ENCODE results near the gene ELN. TPM values are rescaled to one million over a fixed set of nuclear protein-coding genes. Genes with fewer than 3 reads are reported as not detected.

ELN gene
- total and polyA plus RNA-seq, 2 of the 8 experiments (the other 6 are each of a cell fraction or from before 2014, with no cell fraction given) = 5.1 to 5.6 TPM

DNA sequence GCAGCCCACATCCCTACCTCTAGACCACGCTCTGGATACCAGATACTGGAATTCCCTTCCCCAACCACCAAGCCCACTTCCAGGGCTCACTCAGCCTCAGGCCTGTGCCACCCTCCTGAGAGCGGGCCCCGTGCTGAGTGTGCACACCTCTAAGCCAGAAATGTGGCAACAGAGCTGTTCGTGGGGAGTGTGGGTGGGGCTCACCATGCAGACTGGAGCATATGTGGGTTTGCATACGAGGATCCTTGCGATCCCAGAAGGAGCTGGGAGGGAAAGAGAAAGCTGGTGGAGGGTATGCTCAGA is 42.6 kb downstream of the ELN start:
- CTCF ChIA-PET (ENCODE audit: partially characterized antibody) = interaction anchor here (0.7 to 3.7 kb wide), 16 partner anchors 8 to 569 kb away, joined by 3 to 30 read pairs (median 4); partner anchors contain the start of genes LAT2 and LIMK1
- no peak overlapping the region for H3K9ac ChIP-seq (replicated peaks in 1 of 4; ENCODE audit: extremely low read depth in 1 of 4, low read depth in 3 of 4, low read length in 3 of 4)

More for the DNA sequence above, 42.6 kb downstream of the ELN start:
- Histone ChIP-seq H3K79me2 (ENCODE audit: control insufficient read depth in 1 of 2, insufficient read depth in 2 of 2, low read length in 2 of 2) (no peaks in the 10 kb centered on the region), H2BK120ac (replicated peaks; ENCODE audit: low read depth, low read length) (no peak overlapping the region), H2AK5ac (ENCODE audit: low read depth, low read length) (no peak overlapping the region), H2BK12ac (ENCODE audit: low read depth, low read length) (no peak overlapping the region), H3K27ac (ENCODE audit: low read depth, low read length) (no peak overlapping the region), H2BK20ac (ENCODE audit: low read length) (no peak overlapping the region; the same call in 1 of the 2 replicates), H3K23ac (ENCODE audit: insufficient read length) (no peak overlapping the region), H3K9me3 (ENCODE audit: insufficient read depth in 2 of 2, low read depth in 1 of 2, low read length in 1 of 2) (no peaks in the 10 kb centered on the region), H4K91ac (replicated peaks; ENCODE audit: insufficient read length, low read length) (no peak overlapping the region), H4K8ac (ENCODE audit: extremely low read depth, insufficient read depth, low read length) (no peak overlapping the region), H3K56ac (replicated peaks; ENCODE audit: insufficient read length, low read depth, low read length) (no peak overlapping the region), H3K14ac (ENCODE audit: insufficient read length) (no peak overlapping the region), H2BK15ac (ENCODE audit: low read length) (no peak overlapping the region), H3K79me1 (ENCODE audit: low read depth, low read length) (no peaks in the 10 kb centered on the region), H3K4ac (replicated peaks; ENCODE audit: insufficient read length, low read depth, low read length) (no peak overlapping the region), H3K4me1 (replicated peaks in 1 of 4; ENCODE audit: control insufficient read depth in 3 of 4, insufficient read depth in 4 of 4, low read length in 3 of 4) (peaks cover 0 to 11% (median 3%) of the 10 kb centered on the region in 4 experiments; a peak in 3 of 7 replicates), H3K4me2 (ENCODE audit: insufficient read depth in 1 of 2, low read depth in 2 of 2, low read length in 2 of 2) (no peak overlapping the region), H3K23me2 (ENCODE audit: low read depth, low read length) (peaks cover 2% of the 10 kb centered on the region; the same call in 1 of the 2 replicates), H3K36me3 (ENCODE audit: control insufficient read depth in 2 of 4, insufficient read depth in 4 of 4, low read length in 3 of 4) (no peaks in the 10 kb centered on the region), H3K18ac (ENCODE audit: extremely low read depth, low read length) (no peak overlapping the region), H4K5ac (ENCODE audit: insufficient read length, low read depth, low read length) (no peak overlapping the region), H4K20me1 (replicated peaks in 1 of 2; ENCODE audit: control insufficient read depth in 1 of 2, insufficient read depth in 2 of 2, low read length in 2 of 2) (no peaks in the 10 kb centered on the region), H2BK5ac (ENCODE audit: low read depth, low read length) (no peak overlapping the region), H2AFZ (ENCODE audit: low read length) (no peak overlapping the region), H3K27me3 (replicated peaks in 1 of 4; ENCODE audit: control insufficient read depth in 3 of 4, extremely low read depth in 1 of 4, insufficient read depth in 3 of 4, low read length in 3 of 4) (no peaks in the 10 kb centered on the region), H3K4me3 (ENCODE audit: extremely low read depth in 1 of 4, insufficient read depth in 2 of 4, low read depth in 3 of 4, low read length in 4 of 4) (no peak overlapping the region)
- no peak for DNase-seq (ENCODE audit: low read depth in 1 of 2, low spot score in 2 of 2)
- no peak for TF ChIP-seq NRF1 (IDR thresholded peaks at IDR 0.05; ENCODE audit: low read depth, low read length)
- TF ChIP-seq SP4 (IDR thresholded peaks at IDR 0.05; ENCODE audit: low read length) = no peak
- no peak for TF ChIP-seq RNF2 (IDR thresholded peaks at IDR 0.05; ENCODE audit: borderline replicate concordance, low read depth, low read length, missing control alignments, poor library complexity, severe bottlenecking)
- TF ChIP-seq KDM5A (IDR thresholded peaks at IDR 0.05; ENCODE audit: low read length) = no peak
- 86% methylated on average over 6 of the region's 6 CpGs; no CpG with 5 or more reads in 1 of the 2 experiments for WGBS, 2 experiments (ENCODE audit: extremely low coverage in 1 of 2, insufficient coverage in 1 of 2, insufficient read length in 1 of 2, insufficient replicate concordance in 2 of 2, low coverage in 1 of 2, low lambda C conversion rate in 2 of 2, missing lambda C conversion rate in 1 of 2)
- POLR2A ChIA-PET (ENCODE audit: partially characterized antibody) = interaction anchor here (0.5 to 1.0 kb wide), 2 partner anchors 10 to 68 kb away, joined by 3 to 6 read pairs; no protein-coding TSS in a partner anchor
- no peak for FAIRE-seq
